HepG2 (cell line): ENCODE data around the gene SIAH1. TPM values are rescaled to one million over a fixed set of nuclear protein-coding genes. Genes with fewer than 3 reads are reported as not detected.

Experiments used
- ATF3 ChIP-seq: sonication (generic); formaldehyde crosslinking; IDR thresholded peaks from 2 replicates; pipeline ENCODE4 v1.4.0; 2020; ENCODE audit warnings: missing genetic modification reagents
- ESRRA ChIP-seq: sonication (generic); formaldehyde crosslinking; IDR thresholded peaks from 2 replicates; pipeline ENCODE4 v1.5.1; 2020; ENCODE audit warnings: mild to moderate bottlenecking, low read depth, missing genetic modification reagents
- ETV5 ChIP-seq: IDR thresholded peaks from 2 replicates; pipeline ENCODE4 v1.6.1; 2018; ENCODE audit warnings: missing biosample characterization, missing genetic modification reagents, inconsistent platforms, borderline replicate concordance
- FOXK1 ChIP-seq: sonication (generic); formaldehyde crosslinking; IDR thresholded peaks from 2 replicates; pipeline ENCODE4 v1.4.0; 2020; ENCODE audit warnings: low read depth, missing genetic modification reagents, borderline replicate concordance
- JUNB ChIP-seq: sonication (generic); formaldehyde crosslinking; IDR thresholded peaks from 2 replicates; pipeline ENCODE4 v1.8.0; 2022; ENCODE audit warnings: missing genetic modification reagents, mild to moderate bottlenecking, borderline replicate concordance
- KDM2A ChIP-seq: sonication (generic); formaldehyde crosslinking; IDR thresholded peaks from 2 replicates; pipeline ENCODE4 v1.4.0; 2020; ENCODE audit warnings: low read depth, missing genetic modification reagents, borderline replicate concordance
- KDM4B ChIP-seq: sonication (generic); formaldehyde crosslinking; IDR thresholded peaks from 2 replicates; pipeline ENCODE4 v1.4.0; 2020; ENCODE audit warnings: missing genetic modification reagents
- MAF1 ChIP-seq: sonication (generic); formaldehyde crosslinking; IDR thresholded peaks from 2 replicates; pipeline ENCODE4 v1.5.0; 2020; ENCODE audit warnings: missing genetic modification reagents, borderline replicate concordance
- MAFK ChIP-seq, 2 experiments: IDR thresholded peaks in 1 of 2; conservative IDR thresholded peaks in 1 of 2; 2 replicates each; pipeline ENCODE4 v1.6.1; 2011; ENCODE audit warnings: improper control_type of control experiment in 2 of 2, low read length in 2 of 2
- MXI1 ChIP-seq: IDR thresholded peaks from 3 replicates; pipeline ENCODE4 v1.6.1; 2012; ENCODE audit warnings: low read depth, low read length, inconsistent platforms, borderline replicate concordance
- MYC ChIP-seq: sonication (generic); formaldehyde crosslinking; IDR thresholded peaks from 2 replicates; pipeline ENCODE4 v1.9.0; 2021; ENCODE audit warnings: missing genetic modification reagents, borderline replicate concordance
- RBAK ChIP-seq: sonication (generic); formaldehyde crosslinking; IDR thresholded peaks from 2 replicates; pipeline ENCODE4 v1.5.1; 2020; ENCODE audit warnings: mild to moderate bottlenecking, missing genetic modification reagents
- REPIN1 ChIP-seq: sonication (generic); formaldehyde crosslinking; IDR thresholded peaks from 2 replicates; pipeline ENCODE4 v1.8.0; 2022; ENCODE audit warnings: missing genetic modification reagents, low read depth, mild to moderate bottlenecking, borderline replicate concordance
- SP5 ChIP-seq: IDR thresholded peaks from 2 replicates; pipeline ENCODE4 v1.6.1; 2016; ENCODE audit warnings: low read depth, borderline replicate concordance
- TFDP1 ChIP-seq: IDR thresholded peaks from 2 replicates; pipeline ENCODE4 v1.6.1; 2016; ENCODE audit warnings: missing compliant biosample characterization, missing genetic modification reagents, borderline replicate concordance
- UBTF ChIP-seq: sonication (generic); formaldehyde crosslinking; IDR thresholded peaks from 2 replicates; pipeline ENCODE4 v1.4.0; 2020; ENCODE audit warnings: mild to moderate bottlenecking, missing genetic modification reagents
- ZMYM3 ChIP-seq: sonication (generic); formaldehyde crosslinking; IDR thresholded peaks from 2 replicates; pipeline ENCODE4 v1.5.1; 2020; ENCODE audit warnings: mild to moderate bottlenecking, missing genetic modification reagents
- ZNF3 ChIP-seq: IDR thresholded peaks from 2 replicates; pipeline ENCODE4 v1.7.0; 2017; ENCODE audit warnings: inconsistent platforms
- ZNF724P ChIP-seq: sonication (generic); formaldehyde crosslinking; IDR thresholded peaks from 2 replicates; pipeline ENCODE4 v1.8.0; 2022; ENCODE audit warnings: missing genetic modification reagents, borderline replicate concordance
- ZNF770 ChIP-seq: sonication (generic); formaldehyde crosslinking; IDR thresholded peaks from 2 replicates; pipeline ENCODE4 v1.5.0; 2020; ENCODE audit warnings: mild to moderate bottlenecking, missing genetic modification reagents
- polyA plus RNA-seq, 8 experiments: library from polyadenylated mRNA; depleted of rRNA in 3 of 8; stranded (reverse) in 7 of 8; unstranded in 1 of 8; fragments of >200 nt; fragmentation: Illumina TruSeq in 4 of 8; extraction: Trizol in 4 of 8; gene quantifications; 2 replicates each; pipeline versions ENCODE4 v1.2.1 to v1.2.3, GENCODE V29; 2011 to 2016; ENCODE audit warnings: low read depth in 4 of 8, missing spikeins in 1 of 8, mixed read lengths in 1 of 8; ENCODE audit not compliant: insufficient read depth in 1 of 8
- total RNA-seq, 5 experiments: library from RNA; depleted of rRNA; stranded (reverse); fragments of >200 nt; fragmentation: Illumina TruSeq; extraction: Trizol; gene quantifications; 2 replicates each; pipeline ENCODE4 v1.2.3, GENCODE V29; 2016; ENCODE audit warnings: low read depth in 1 of 5

The SIAH1 gene
- total and polyA plus RNA-seq, 2 of the 13 experiments (the other 11 are each of a cell fraction or from before 2014, with no cell fraction given) = 16.0 to 28.6 TPM

- TF ChIP-seq JUNB (CRISPR knock-in tag) (peak; percentile 86; the same call in 1 of the 2 replicates), ZMYM3 (CRISPR knock-in tag) (peak; percentile 91), ZNF724P (CRISPR knock-in tag) (0 out of 2 replicates have a peak, but pooled peaks have one; percentile 48), RBAK (CRISPR knock-in tag) (no peak), MXI1 (peak; percentile 37; the same call in 1 of the 3 replicates), KDM4B (CRISPR knock-in tag) (no peak), MYC (CRISPR knock-in tag) (peak; percentile 70; the same call in 1 of the 2 replicates), REPIN1 (CRISPR knock-in tag) (peak; percentile 89), KDM2A (CRISPR knock-in tag) (0 out of 2 replicates have a peak, but pooled peaks have one; percentile 48), TFDP1 (peak; percentile 47; the same call in 1 of the 2 replicates), MAF1 (no peak), SP5 (CRISPR knock-in tag) (no peak), ZNF770 (peak; percentile 93), ZNF3 (CRISPR knock-in tag) (no peak), ETV5 (CRISPR knock-in tag) (peak; percentile 23; the same call in 1 of the 2 replicates), UBTF (peak; percentile 69), FOXK1 (peak; percentile 75; the same call in 1 of the 2 replicates), ATF3 (CRISPR knock-in tag) (peak; percentile 97), MAFK (conservative IDR thresholded peaks at IDR 0.05 in 1 of 2, IDR thresholded peaks at IDR 0.05 in 1 of 2; ENCODE audit: low read length in 2 of 2) (peak; percentile 11 to 34; a peak in 2 of 4 replicates), ESRRA (0 out of 2 replicates have a peak, but pooled peaks have one; percentile 51)
These were observed 24.8 kb upstream of the SIAH1 start (continued) for GRCh38 chr16:48409839-48410632.
